ENCODE measurements around the gene RPS14. TPM values are rescaled to one million over a fixed set of nuclear protein-coding genes. Genes with fewer than 3 reads are reported as not detected.
"Not testable (repeated sequence)": the region's sequence is repeated elsewhere in the genome, so short reads cannot be mapped to it uniquely, and the experiment has no call there.

RPS14 gene
- total RNA-seq, 2 donors from 2014 or later = 1,311 to 1,492 TPM

GRCh38 chr5:150422758-150423157 is 26.8 kb downstream of the RPS14 start:
- Histone ChIP-seq H3K4me3 (no peak overlapping the region), H3K27me3 (replicated peaks; ENCODE audit: insufficient read depth) (no peaks in the 10 kb centered on the region), H3K27ac (no peak overlapping the region), H3K4me1 (ENCODE audit: control insufficient read depth in 1 of 2, low read depth in 2 of 2) (no peaks in the 10 kb centered on the region), H3K36me3 (no peaks in the 10 kb centered on the region), H3K9me3 (no peaks in the 10 kb centered on the region)
- no peak for TF ChIP-seq CTCF (IDR thresholded peaks at IDR 0.05)
- DNase-seq (ENCODE audit: low spot score) (no peak), ATAC-seq (ENCODE audit: insufficient number of reproducible peaks, low FRiP score, low read depth) (no peak)

DNA sequence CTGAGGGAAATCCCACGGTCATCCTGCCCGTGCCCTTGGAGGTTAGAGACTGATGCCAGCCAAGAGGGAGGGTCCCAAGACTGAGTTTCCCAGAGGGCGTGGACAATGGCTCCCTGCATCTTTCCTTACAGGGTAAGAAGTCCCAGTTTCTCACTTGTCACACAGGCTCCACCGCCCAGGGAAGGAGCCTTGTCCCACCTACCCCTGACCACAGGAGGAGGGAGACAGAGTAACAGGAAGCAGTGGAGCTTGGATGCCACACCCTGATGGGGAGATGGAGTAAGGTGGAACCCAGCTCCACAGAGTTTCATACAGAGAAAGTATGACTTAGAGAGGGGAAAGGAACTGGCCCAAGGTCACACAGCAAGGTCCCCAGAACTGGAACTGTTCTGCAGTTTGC is 27.5 kb downstream of the RPS14 start:
- ATAC-seq (ENCODE audit: insufficient number of reproducible peaks, low FRiP score, low read depth) (no peak), DNase-seq (ENCODE audit: low spot score) (no peak)
- H3K27ac ChIP-seq = no peak overlapping the region
- TF ChIP-seq CTCF (IDR thresholded peaks at IDR 0.05) = no peak
- no peaks in the 10 kb centered on the region for H3K4me1 ChIP-seq (ENCODE audit: control insufficient read depth in 1 of 2, low read depth in 2 of 2)
- H3K36me3 ChIP-seq = no peaks in the 10 kb centered on the region
- no peaks in the 10 kb centered on the region for H3K27me3 ChIP-seq (replicated peaks; ENCODE audit: insufficient read depth)
- no peaks in the 10 kb centered on the region for H3K9me3 ChIP-seq
- H3K4me3 ChIP-seq = no peak overlapping the region

DNA sequence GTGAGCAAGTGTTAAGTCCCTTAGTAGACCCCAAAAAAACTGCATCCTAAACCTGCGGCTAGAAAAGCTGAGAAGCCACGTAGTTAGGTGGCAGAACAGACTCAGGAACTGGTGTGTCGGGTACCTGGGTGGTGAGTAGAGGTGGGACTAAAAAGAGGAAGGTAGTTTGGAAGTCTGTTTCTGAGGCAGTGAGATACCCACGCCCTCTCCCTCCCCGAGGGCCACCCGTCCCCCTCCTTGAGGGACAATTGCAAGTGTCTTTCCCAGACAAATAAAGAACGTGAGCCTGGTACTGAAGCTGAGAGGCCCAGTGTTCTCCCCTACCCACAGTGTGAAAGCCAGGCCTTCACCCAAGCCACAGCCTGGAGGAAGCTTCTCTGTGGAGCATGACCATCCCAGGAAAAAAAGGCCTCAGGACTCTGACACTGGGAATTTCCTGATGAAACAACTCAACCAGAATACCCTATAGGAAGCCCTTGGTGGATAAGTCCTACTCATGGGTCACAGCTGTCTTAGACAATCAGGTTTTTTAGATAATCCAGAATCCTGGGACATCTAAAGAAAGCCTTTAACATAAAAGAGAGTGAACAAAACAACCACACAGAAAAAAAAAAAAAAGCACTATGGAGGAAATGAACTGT is 29.8 kb downstream of the RPS14 start:
- no peak for TF ChIP-seq CTCF (IDR thresholded peaks at IDR 0.05)
- no peaks in the 10 kb centered on the region for H3K4me1 ChIP-seq (ENCODE audit: control insufficient read depth in 1 of 2, low read depth in 2 of 2)
- H3K27ac ChIP-seq = no peak overlapping the region
- DNase-seq (ENCODE audit: low spot score) (no peak), ATAC-seq (ENCODE audit: insufficient number of reproducible peaks, low FRiP score, low read depth) (no peak)
- H3K27me3 ChIP-seq (replicated peaks; ENCODE audit: insufficient read depth) = no peaks in the 10 kb centered on the region
- no peak overlapping the region for H3K4me3 ChIP-seq
- no peaks in the 10 kb centered on the region for H3K36me3 ChIP-seq
- no peaks in the 10 kb centered on the region for H3K9me3 ChIP-seq

DNA sequence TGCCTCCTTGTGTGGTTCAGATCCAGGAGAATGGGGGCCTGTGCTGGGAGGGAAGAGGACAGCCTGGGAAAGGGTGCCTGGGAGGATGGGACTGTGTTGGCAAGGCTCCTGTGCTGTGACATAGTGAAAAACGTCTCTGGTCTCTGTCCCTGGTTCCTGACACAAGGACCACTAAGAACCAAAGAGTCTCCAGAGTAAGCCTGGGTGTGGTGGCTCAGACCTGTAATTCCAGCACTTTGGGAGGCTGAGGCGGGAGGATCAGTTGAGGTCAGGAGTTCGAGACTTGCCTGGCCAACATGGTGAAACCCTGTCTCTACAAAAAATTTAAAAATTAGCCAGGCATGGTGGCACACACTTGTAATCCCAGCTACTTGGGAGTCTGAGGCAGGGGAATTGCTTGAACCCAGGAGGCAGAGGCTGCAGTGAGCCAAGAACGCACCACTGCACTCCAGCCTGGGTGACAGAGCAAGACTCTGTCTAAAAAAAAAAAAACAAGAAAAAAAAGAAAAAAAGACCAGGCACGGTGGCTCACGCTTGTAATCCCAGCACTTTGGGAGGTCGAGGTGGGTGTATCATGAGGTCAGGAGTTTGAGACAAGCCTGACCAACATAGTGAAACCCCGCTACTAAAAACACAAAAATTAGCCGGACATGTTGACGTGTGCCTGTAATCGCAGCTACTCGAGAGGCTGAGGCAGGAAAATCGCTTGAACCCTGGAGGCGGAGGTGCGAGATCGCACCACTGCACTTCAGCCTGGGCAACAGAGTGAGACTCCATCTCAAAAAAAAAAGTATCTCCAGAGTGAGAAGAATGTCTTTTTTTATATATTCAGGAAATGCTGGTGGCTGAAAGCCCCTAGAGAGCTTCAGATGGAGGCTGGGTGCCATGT is 35.4 kb downstream of the RPS14 start:
- not testable (repeated sequence) for DNase-seq (ENCODE audit: low spot score); H3K4me3 ChIP-seq; ATAC-seq (ENCODE audit: insufficient number of reproducible peaks, low FRiP score, low read depth); H3K36me3 ChIP-seq; H3K9me3 ChIP-seq; H3K27me3 ChIP-seq (replicated peaks; ENCODE audit: insufficient read depth)
- Histone ChIP-seq H3K4me1 (ENCODE audit: control insufficient read depth in 1 of 2, low read depth in 2 of 2) (peaks cover 5 to 22% of the 10 kb centered on the region in 2 donors), H3K27ac (peak overlapping the region; percentile 69 to 86)

DNA sequence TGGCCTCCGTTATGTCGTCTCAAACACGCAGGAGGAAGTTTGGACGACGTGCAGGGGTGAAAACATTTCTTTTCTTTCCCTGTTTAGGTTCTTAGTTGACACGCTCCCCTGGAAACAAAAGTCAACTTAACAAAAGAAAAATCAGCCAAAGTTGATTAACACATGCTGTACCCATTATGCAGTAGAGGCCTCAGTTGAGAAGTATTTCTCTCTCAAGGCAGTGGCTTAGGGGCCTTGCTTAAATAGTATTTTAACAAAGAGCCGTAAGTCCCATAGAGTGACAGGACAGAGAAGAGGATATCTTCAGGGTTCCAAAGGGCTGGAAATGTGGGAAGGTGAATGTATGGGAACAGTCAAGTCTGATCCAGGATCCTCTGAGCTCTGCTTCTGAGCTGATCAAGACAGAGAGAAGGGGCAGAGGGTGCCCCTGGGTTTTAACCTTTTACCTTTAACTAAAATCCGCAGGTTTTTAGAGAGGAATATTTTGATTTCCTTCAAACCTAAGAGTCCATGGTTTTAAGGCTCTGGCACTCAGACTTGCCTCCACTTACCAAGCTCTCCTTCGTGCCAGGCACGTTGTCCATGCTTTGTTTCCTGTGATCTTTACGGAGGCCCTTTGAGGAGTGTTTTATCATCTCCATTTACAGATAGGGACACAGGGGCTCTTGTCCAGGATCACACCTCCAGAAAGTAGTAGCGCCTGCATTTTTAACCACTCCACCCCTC is 36.2 kb downstream of the RPS14 start:
- no peak for TF ChIP-seq CTCF (IDR thresholded peaks at IDR 0.05)
- H3K4me3 ChIP-seq = peak overlapping the region; percentile 72
- ATAC-seq (ENCODE audit: insufficient number of reproducible peaks, low FRiP score, low read depth) = no peak
- no peaks in the 10 kb centered on the region for H3K27me3 ChIP-seq (replicated peaks; ENCODE audit: insufficient read depth)
- H3K27ac ChIP-seq = peak overlapping the region; percentile 69 to 86
- H3K9me3 ChIP-seq = no peaks in the 10 kb centered on the region
- H3K4me1 ChIP-seq (ENCODE audit: control insufficient read depth in 1 of 2, low read depth in 2 of 2) = peaks cover 5 to 22% of the 10 kb centered on the region in 2 donors
- no peaks in the 10 kb centered on the region for H3K36me3 ChIP-seq
- no peak for DNase-seq (ENCODE audit: low spot score)

All from thoracic aorta (tissue), 2 donors.